Kidney capillary endothelial cell (primary cell): ENCODE data around the gene BHLHE23.

Experiments used
- DNase-seq: peaks from one replicate; pipeline ENCODE4 v3.0.0-alpha.2; 2018; ENCODE audit warnings: low spot score

BHLHE23 gene

DNA sequence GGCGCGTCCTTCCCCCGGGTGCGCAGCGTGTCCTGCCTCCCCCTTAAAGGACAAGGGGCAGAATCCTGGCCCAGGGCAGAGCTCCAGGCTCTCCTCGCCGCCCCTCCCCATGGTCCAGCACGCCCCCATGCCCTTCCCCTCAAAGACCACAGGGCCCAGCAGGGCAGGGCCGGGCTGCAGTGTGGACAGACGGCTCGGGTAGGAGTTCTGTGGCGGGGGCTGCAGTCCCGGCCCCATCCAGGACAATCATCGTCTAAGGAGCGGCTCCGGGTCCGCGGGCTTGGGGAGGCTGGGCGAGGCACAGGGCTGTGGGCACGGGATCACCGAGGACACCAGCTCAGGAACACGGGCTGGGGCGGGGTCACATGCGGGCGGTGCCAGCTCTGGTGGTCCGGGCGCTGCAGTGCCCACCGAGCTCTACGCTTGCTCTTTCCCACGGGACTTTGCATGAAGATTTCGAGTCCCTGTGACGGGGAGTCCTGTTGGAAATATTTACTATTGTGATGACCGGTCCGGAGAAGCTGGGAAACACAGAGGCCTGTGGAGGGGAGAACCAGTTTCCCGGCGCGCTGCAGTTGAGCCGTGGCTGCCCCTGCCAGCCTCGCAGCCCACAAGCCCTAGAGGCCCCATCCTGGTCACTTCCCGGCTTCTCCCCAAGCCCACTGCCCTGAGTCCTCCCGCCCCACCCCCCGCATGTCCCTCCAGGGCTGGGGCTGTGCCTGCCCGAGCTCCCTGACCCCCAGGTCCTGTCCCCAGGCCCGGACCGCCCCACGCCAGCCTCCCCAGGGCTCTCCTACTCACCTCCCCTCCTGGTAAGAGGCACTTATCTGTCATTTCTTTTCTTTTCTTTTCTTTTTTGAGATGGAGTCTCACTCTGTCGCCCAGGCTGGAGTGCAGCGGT lies 33.7 kb downstream of the BHLHE23 start:
- DNase-seq = no peak

- DNase-seq = peak; percentile 89
Measured at GRCh38 chr20:62971950-62972844, 34.6 kb downstream of the BHLHE23 start.

GRCh38 chr20:62971211-62971949 lies 35.4 kb downstream of the BHLHE23 start:
- no peak for DNase-seq

DNA sequence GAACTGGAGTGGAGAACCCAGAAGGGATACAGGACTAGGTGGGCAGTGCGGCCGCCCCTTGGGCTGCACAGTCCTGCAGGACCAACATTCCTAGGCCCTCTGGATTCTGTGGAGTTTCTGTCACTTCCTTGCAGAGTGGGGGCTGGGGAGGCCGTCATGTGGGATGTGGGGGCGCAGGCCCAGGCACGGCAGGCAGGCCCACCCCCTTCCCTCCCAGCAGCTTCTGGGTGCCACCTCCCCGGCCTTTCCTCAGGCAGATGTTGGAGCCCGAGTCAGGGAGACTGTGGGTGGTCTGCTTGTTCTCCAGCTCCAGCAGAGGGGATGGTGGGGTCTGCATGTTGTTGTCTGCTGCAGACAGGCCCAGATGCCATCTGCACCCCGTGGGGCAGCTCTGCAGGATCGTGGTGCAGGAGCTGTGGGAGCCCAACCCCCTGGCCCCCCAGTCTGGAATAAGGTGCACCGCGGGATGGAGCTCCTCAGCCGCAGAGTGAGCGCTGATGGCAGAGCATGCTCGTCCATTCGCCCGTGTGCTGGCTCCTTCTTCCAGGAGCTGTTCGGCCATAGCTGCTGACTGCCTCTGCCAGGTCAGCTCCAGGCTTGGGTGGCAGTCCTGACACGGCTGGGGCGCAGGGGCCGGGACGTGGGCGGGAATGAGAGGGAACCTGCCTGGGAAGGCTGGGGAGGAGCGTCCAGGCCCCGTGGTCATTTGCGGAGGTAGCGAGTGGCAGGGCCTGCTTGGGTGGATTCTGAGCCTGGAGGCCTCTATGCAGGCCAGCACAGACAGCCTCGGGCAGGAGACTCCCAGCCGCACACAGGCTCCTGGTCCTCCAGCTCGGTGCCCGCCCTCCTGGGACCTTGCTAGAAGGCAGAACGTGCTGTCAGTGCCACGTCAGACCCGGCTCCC lies 36.2 kb downstream of the BHLHE23 start:
- DNase-seq = no peak

DNA sequence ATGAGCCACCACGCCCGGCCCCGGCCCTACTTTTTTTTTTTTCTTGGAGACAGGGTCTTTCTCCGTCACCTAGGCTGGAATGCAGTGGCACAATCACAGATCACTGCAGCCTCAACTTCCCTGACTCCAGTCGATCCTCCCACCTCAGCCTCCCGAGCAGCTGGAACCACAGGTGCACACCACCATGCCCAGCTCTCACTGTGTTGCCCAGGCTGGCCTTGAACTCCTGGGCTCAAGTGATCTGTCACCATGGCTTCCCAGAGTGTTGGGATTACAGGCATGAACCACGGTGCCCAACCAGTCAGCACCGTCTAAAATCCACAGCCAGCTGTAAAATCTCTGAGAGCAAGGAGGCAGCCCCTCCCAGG lies 36.8 kb downstream of the BHLHE23 start:
- DNase-seq = no peak

GRCh38 chr20:62969179-62969760 lies 37.5 kb downstream of the BHLHE23 start:
- DNase-seq = no peak

DNA sequence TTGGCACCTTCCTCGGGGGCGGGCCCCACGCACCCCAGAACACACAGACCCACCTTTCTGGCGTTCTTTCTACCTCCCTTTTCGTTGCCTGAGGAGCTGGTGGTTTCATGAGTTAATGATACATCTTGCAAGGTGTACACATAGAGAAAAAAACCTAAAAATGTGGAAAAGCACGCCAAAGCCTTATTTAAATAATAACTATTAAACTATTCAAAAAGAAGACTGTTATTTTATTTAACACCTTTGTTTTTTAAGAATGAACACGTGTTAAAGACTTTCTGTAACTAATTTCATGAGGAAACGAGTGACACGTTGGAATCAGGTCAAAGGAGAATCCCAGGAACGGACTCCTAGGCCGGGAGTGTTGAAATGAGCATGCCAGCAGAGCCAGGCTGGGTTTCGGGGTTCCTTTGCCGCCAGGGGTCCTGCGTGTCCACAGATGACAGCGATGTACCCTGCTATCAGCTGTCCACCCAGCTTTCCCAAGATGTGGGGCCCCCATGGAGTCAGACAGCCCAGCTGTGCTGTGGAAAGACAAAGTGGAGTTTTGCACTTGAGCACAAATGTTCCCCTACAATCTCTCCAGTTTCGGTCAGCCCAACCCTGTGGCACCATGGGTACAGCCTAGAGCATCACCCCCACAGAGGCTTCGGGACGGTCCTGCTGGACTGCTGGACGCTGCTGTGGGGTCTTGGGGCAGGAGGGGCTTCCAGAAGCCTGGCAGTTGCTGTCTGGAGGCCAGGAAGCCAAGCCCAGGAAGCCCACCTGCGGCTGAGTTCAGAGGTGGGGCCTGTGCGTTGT lies 38.2 kb downstream of the BHLHE23 start:
- DNase-seq = no peak

DNA sequence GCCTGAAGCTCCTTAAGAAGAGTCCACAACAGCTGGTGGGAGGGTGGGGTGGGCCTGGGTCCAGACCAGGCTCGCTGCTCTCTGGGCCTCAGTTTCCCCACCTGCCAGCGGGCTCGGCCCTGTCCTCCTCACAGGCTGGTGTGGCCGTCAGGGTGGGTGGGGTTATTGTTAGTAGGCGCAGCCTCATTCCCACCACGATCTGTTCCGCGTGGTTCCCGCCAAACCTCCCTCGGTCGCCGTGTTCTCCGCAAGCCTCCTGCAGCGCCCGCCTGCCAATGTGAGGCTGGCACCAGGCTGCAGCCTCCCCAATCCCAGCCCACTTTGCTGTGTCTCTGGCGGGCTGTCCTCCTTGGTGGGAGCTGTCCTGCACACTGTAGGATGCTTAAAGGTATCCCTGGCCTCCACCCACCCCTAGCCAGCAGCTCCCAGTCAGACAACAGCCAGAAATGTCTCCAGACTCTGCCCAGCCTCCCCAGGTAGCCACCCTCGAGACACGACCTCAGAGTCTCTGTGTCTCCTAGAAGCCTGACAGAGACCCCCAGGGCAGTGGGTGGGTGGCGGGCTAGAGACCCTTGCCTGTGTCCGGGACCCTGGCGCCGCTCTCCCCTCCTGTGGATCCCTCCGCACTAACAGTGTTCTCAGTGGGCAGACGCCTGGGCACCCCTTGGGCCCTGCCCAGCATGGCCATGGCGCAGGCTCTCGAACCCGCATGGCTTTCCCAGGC lies 39.0 kb downstream of the BHLHE23 start:
- no peak for DNase-seq

GRCh38 chr20:62967149-62967501 lies 39.6 kb downstream of the BHLHE23 start:
- no peak for DNase-seq

- no peak for DNase-seq
Measured at GRCh38 chr20:62966212-62967148, 40.3 kb downstream of the BHLHE23 start.

DNA sequence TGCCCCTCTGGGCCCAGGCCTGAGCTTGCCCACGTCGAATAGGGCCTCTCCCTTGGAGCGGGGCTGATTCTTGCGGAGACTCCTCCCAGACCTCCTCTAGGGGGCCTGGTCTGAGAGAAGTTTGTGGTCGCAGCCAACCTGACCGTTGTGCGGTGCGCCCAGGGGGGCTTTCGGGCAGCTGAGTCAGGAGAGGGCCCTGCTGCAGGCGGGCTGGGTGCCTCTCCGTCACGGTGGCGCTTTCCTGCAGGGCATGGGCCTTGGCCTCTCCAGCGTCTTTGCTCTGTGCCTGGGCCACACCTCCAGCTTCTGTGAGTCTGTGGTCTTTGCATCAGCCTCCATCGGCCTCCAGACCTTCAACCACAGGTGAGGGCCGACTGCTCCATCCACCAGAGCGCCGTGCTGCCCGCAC lies 41.4 kb downstream of the BHLHE23 start:
- DNase-seq = no peak

- DNase-seq = no peak
Measured at GRCh38 chr20:62964700-62965099, 42.1 kb downstream of the BHLHE23 start.

- no peak for DNase-seq
Measured at GRCh38 chr20:62963614-62964397, 43.0 kb downstream of the BHLHE23 start.

GRCh38 chr20:62962891-62963613 lies 43.7 kb downstream of the BHLHE23 start:
- no peak for DNase-seq

DNA sequence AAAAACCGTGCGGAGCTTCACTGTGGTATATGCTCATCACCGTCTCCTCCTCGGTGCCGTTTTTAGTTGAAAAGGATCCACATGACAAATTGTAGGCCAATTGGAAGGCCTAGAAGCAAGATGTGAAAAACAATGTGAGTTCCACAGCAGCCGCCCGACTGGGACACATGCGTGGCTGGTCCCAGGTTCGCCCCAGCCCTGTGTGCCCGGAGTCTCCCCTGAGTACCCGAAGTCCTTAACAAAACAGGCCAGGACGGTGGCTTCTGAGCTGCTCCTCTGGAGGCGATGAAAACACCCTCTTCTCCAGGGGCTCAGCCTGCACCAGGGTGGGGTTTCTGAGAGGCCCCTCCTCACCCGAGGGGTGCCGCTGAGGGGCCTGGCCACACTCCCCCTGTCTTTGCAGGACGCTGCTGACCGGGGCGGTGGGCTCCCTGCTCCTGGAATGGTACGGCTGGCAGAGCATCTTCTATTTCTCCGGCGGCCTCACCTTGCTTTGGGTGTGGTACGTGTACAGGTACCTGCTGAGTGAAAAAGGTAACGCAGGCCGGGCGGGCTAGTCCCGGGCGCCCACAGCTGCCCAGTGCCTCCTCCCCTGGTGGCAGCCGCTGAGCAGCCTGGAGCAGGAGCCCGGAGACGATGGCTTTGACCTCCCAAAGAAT lies 44.4 kb downstream of the BHLHE23 start:
- DNase-seq = no peak

DNA sequence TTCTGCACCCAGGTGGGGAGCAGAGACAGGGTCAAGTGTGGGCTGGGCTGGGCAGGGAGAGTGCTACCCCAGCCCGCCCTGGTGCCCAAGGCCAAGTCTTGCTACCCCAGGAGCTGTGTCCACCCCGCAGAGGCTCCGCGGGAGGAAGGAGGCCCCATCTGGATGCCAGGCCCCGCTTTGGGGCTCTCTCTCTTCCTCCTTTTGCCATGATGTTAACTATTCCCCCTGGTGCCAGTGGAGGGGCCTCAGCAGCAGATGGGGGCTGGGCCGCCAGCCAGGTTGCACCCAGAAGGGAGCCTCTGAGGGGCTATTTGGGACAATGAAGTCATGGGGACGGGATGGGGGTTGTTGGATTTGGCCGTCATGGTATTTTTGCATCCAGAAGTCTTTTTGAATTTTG lies 45.0 kb downstream of the BHLHE23 start:
- DNase-seq = no peak
